ENCODE data around the gene ALG9.

DNA sequence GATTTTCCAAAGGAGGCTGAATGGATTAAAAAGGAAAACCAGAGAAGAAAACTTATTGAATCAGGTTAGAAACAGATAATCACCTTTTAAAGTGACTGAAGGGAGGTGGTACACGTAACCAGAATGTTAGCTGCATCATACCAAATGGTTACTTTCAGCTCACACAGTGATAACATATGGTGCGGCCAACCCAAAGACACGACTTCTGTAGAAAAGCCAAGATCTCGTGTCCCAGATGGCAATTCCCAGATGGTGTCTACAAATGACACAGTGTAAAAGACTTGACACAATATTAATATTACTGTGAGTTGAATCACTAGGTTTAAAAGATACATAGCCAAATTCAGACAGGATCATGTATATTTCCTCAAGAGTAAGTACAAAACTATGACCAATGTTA lies 110.3 kb downstream of the ALG9 start:
- TF ChIP-seq, protein P1, sequence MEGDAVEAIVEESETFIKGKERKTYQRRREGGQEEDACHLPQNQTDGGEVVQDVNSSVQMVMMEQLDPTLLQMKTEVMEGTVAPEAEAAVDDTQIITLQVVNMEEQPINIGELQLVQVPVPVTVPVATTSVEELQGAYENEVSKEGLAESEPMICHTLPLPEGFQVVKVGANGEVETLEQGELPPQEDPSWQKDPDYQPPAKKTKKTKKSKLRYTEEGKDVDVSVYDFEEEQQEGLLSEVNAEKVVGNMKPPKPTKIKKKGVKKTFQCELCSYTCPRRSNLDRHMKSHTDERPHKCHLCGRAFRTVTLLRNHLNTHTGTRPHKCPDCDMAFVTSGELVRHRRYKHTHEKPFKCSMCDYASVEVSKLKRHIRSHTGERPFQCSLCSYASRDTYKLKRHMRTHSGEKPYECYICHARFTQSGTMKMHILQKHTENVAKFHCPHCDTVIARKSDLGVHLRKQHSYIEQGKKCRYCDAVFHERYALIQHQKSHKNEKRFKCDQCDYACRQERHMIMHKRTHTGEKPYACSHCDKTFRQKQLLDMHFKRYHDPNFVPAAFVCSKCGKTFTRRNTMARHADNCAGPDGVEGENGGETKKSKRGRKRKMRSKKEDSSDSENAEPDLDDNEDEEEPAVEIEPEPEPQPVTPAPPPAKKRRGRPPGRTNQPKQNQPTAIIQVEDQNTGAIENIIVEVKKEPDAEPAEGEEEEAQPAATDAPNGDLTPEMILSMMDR (IDR thresholded peaks at IDR 0.05), result no peak
- TF ChIP-seq POLR2AphosphoS5 (IDR thresholded peaks at IDR 0.05), result no peak
